Neutrophil (primary cell): ENCODE results near the gene ANXA5.

Experiments
- H3K27ac ChIP-seq: fragments of 200-600 bp; sonication (generic); 2 replicates; pipeline ENCODE4 v1.5.1; 2016; ENCODE audit warnings: mild to moderate bottlenecking, moderate library complexity
- H3K27me3 ChIP-seq: fragments of 200-600 bp; sonication (generic); 2 replicates; pipeline ENCODE4 v1.6.0; 2016; ENCODE audit warnings: mild to moderate bottlenecking
- H3K36me3 ChIP-seq: fragments of 200-600 bp; sonication (generic); 2 replicates; pipeline ENCODE4 v1.5.1; 2017
- H3K4me1 ChIP-seq, 2 experiments: fragments of 200-600 bp in 1 of 2; sonication (generic) in 1 of 2; 1 replicate in 1 of 2; 2 replicates in 1 of 2; pipeline versions ENCODE4 v1.5.1 to v1.6.1; 2013 to 2016; ENCODE audit warnings: low read depth in 1 of 2, low read length in 1 of 2, mild to moderate bottlenecking in 1 of 2, moderate library complexity in 1 of 2; ENCODE audit not compliant: control insufficient read depth in 1 of 2, insufficient read depth in 1 of 2
- H3K4me3 ChIP-seq, 2 experiments: fragments of 200-600 bp in 1 of 2; sonication (generic) in 1 of 2; 1 replicate in 1 of 2; 2 replicates in 1 of 2; pipeline ENCODE4 v1.5.1; 2013 to 2016; ENCODE audit warnings: low read depth in 1 of 2, low read length in 1 of 2, mild to moderate bottlenecking in 1 of 2, moderate library complexity in 1 of 2
- H3K9me3 ChIP-seq: fragments of 200-600 bp; sonication (generic); 2 replicates; pipeline ENCODE4 v1.5.1; 2016
- CTCF ChIP-seq: fragments of 200-600 bp; sonication (generic); IDR thresholded peaks from 2 replicates; pipeline ENCODE4 v1.5.1; 2016; ENCODE audit warnings: antibody characterized with exemption

ANXA5 gene

GRCh38 chr4:121696581-121697461, at the start of gene ANXA5:
ANXA5 (minus strand) TSS chr4:121696980; CDS start chr4:121696589, 391 bp downstream.
- H3K36me3 ChIP-seq: no peaks in the 10 kb centered on the region
- peaks cover 8 to 16% of the 10 kb centered on the region in 2 experiments for H3K4me1 ChIP-seq
- peak within 1 kb of the TSS; percentile 86 to 90 for H3K4me3 ChIP-seq
- H3K27ac ChIP-seq: peak within 1 kb of the TSS; percentile 84
- TF ChIP-seq CTCF: no peak
- peaks cover 46% of the 10 kb centered on the region for H3K27me3 ChIP-seq
- no peaks in the 10 kb centered on the region for H3K9me3 ChIP-seq

GRCh38 chr4:121742794-121743193, 46.0 kb upstream of the ANXA5 start:
- Histone ChIP-seq H3K9me3 (no peaks in the 10 kb centered on the region), H3K4me1 (no peaks in the 10 kb centered on the region), H3K27me3 (peaks cover 9% of the 10 kb centered on the region), H3K36me3 (no peaks in the 10 kb centered on the region), H3K4me3 (no peak overlapping the region), H3K27ac (no peak overlapping the region)
- no peak for TF ChIP-seq CTCF

- H3K36me3 ChIP-seq: no peaks in the 10 kb centered on the region
- H3K4me1 ChIP-seq: no peaks in the 10 kb centered on the region
- H3K27me3 ChIP-seq: peaks cover 9% of the 10 kb centered on the region
- no peaks in the 10 kb centered on the region for H3K9me3 ChIP-seq
- no peak overlapping the region for H3K27ac ChIP-seq
- no peak overlapping the region for H3K4me3 ChIP-seq
- TF ChIP-seq CTCF: no peak
Observed at GRCh38 chr4:121741751-121742150, 45.0 kb upstream of the ANXA5 start.

GRCh38 chr4:121740796-121741409, 44.1 kb upstream of the ANXA5 start:
- Histone ChIP-seq H3K27ac (no peak overlapping the region), H3K9me3 (no peaks in the 10 kb centered on the region), H3K4me1 (no peaks in the 10 kb centered on the region), H3K36me3 (no peaks in the 10 kb centered on the region), H3K27me3 (peaks cover 9% of the 10 kb centered on the region), H3K4me3 (no peak overlapping the region)
- TF ChIP-seq CTCF: no peak

GRCh38 chr4:121739575-121739974, 42.8 kb upstream of the ANXA5 start:
- H3K4me1 ChIP-seq: no peaks in the 10 kb centered on the region
- H3K36me3 ChIP-seq: no peaks in the 10 kb centered on the region
- no peak overlapping the region for H3K27ac ChIP-seq
- no peak overlapping the region for H3K4me3 ChIP-seq
- H3K9me3 ChIP-seq: no peaks in the 10 kb centered on the region
- TF ChIP-seq CTCF: no peak
- peaks cover 9% of the 10 kb centered on the region for H3K27me3 ChIP-seq
